Measurements from ENCODE around the gene RHOT2.

The RHOT2 gene

DNA sequence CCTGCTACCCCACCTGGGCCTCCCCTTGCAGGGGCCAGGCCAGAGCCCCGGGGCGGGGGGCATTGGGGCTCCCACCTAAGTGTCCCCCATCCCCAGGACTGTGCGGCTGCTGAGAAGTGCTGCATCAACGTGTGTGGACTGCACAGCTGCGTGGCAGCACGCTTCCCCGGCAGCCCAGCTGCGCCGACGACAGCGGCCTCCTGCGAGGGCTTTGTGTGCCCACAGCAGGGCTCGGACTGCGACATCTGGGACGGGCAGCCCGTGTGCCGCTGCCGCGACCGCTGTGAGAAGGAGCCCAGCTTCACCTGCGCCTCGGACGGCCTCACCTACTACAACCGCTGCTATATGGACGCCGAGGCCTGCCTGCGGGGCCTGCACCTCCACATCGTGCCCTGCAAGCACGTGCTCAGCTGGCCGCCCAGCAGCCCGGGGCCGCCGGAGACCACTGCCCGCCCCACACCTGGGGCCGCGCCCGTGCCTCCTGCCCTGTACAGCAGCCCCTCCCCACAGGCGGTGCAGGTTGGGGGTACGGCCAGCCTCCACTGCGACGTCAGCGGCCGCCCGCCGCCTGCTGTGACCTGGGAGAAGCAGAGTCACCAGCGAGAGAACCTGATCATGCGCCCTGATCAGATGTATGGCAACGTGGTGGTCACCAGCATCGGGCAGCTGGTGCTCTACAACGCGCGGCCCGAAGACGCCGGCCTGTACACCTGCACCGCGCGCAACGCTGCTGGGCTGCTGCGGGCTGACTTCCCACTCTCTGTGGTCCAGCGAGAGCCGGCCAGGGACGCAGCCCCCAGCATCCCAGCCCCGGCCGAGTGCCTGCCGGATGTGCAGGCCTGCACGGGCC lies 35.2 kb upstream of the RHOT2 start:
- DNase-seq (ENCODE audit: low spot score) = no peak

- DNase-seq (ENCODE audit: low spot score) = no peak
Measured at GRCh38 chr16:633336-634050, 34.4 kb upstream of the RHOT2 start.

- DNase-seq (ENCODE audit: low spot score) = no peak
Measured at GRCh38 chr16:634051-634670, 33.8 kb upstream of the RHOT2 start.

- DNase-seq (ENCODE audit: low spot score) = no peak
Measured at GRCh38 chr16:634996-635395, 32.9 kb upstream of the RHOT2 start.

GRCh38 chr16:635573-636205 lies 32.2 kb upstream of the RHOT2 start:
- no peak for DNase-seq (ENCODE audit: low spot score)

GRCh38 chr16:636206-637080 lies 31.5 kb upstream of the RHOT2 start, which contains the start of gene METTL26:
METTL26 (minus strand) TSS chr16:636305; CDS start chr16:636290, 15 bp downstream.
- peak; percentile 94 for DNase-seq (ENCODE audit: low spot score)

DNA sequence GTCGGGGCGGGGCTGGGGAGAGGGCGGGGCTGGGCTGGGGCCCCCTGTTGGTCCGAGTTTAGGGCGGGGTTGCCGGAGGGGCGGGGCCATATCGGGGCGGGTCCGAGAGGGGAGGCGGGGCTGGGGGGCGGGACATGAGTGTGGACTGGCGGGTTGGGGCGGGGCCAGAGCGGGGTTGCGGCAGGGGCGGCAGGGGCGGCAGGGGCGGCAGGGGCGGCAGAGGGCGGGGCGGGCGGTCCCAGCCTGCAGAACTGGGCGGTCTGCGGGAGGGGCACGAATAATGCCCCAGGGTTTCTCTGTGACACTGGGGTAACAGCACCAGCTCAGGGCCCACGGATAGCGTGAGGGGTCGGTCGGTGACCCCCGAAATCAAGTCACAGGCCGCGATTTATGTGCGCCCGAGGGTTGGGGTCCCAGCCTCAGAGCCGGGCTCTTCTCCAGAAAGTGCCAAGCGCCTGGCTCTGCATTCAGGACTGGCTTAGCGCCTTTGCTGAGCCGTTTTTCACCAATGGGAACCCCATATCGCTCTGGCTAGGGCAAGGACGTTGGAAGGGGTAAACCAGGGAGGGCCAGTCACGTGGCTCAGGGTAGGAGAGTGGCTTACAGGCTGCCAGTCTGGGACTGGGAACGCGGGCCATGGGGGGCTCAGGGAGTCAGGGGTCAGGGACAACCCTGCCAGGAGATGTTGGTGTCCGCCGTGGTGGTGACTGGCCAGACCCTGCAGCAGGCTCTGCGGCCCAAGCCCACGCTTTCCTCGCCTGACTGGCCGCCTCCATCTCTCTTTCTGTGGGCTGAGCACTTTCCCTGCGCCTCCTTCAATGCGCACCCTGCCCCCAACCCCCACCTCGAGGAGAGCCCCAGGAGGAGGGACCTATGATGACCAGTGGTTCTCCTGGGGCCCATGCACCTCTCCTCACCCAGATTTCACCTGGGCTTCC lies 30.6 kb upstream of the RHOT2 start:
- peak; percentile 99 for DNase-seq (ENCODE audit: low spot score)

DNA sequence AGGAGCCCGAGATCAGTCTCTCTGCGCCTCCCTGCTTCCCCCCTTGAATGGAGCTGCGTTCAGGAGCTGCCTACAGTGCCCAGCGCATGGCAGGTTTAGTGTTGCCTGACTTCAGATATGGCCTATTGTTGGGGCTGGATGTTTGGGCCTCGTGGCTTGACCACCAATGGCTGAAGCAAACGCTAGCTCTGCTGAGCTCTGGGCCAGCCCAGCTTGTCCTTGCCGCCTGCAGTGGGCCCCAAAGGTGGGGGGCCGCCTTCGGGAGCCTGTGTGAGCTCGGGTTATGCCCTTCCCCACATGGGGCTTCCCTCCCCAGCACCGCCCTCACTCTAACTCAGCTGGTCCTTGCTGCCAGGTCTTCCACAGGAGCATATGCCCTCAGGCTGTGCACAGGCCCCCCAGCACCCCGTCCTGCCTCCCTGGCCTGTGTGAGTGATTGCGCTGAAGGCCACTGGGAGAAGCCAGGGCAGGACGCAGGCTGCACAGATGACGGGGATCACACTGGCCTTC lies 29.8 kb upstream of the RHOT2 start:
- no peak for DNase-seq (ENCODE audit: low spot score)

GRCh38 chr16:638836-639235 lies 29.1 kb upstream of the RHOT2 start:
- no peak for DNase-seq (ENCODE audit: low spot score)

DNA sequence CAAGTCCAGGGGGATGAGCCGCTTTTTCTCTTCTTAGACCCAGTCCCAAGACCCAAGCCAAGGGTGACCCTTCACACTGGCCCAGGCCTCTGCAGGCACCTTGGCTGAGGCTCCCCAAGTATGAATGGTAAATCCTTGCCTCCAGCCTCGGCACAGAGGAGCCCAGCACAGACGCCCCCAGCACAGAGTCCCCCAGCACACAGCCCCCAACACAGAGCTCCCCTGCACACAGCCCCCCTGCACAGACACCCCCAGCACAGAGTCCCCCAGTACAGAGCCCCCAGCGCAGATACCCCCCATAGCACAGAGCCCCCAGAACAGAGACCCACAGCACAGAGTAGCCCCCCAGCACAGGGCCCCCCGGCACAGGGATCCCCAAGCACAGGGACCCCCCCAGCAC lies 27.3 kb upstream of the RHOT2 start:
- no peak for DNase-seq (ENCODE audit: low spot score)

GRCh38 chr16:641326-642188 lies 26.4 kb upstream of the RHOT2 start, which contains the start of gene MCRIP2:
MCRIP2 (plus strand) TSS chr16:641828; CDS start chr16:641992, 164 bp downstream.
- DNase-seq (ENCODE audit: low spot score) = peak; percentile 93

DNA sequence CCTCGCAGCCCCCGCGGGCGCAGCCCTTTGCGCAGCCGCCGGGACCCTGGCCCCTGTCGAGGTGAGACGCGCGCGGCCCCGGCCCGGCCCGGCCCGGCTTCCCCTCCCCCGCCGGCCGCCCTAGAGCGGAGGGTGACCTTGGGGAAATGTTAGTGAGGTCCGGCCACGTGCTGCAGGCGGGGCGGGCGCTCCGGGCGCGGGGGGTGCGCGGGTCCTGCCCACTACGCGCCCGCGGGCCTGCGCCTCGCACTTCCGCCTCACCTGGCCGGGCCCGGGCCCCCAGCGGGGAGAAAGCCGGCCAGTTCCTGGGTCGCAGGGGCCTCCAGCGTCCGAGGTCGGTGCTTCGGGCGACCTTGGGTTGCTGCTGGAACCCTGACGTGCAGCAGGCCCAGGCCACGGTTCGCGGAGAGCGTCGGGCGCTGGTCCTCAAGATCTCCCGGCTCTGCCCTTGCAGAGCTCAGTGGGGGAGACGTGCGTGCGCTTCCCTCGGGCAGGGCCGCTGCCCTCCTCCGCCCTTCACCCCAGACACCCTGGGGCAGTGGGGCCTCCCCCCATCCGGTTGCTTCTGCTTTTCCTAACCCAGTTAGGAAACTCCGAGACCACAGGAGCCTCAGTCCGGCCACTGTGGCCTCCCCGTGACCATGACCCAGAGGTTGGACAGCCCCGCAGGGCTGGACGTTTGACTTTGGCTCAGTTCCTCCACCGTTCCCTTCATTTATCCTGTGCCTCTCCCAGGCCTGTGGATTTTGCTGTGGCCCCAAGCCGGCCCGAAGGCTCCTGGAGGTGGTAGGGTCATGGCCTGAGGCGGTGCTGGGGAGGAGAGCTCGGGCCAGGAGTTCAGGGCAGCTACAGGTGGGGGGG lies 25.5 kb upstream of the RHOT2 start:
- DNase-seq (ENCODE audit: low spot score) = peak; percentile 45

DNA sequence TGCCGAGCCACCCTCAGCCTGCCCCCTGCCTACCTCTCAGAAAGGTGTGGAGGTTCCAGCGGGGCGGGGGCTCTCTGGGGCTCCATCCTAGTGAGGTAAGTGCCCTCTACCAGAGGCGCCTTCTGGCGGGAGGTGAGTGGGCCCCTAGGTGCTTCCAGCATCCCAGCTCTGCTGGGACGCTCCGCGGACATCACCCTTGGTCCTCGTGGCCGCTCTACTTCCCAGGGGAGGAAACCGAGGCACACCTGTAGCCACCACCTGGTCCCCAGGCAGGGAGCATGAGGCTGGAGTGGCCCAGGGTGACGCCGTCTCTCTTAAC lies 24.9 kb upstream of the RHOT2 start:
- DNase-seq (ENCODE audit: low spot score) = no peak

GRCh38 chr16:644556-644955 lies 23.4 kb upstream of the RHOT2 start:
- no peak for DNase-seq (ENCODE audit: low spot score)

DNA sequence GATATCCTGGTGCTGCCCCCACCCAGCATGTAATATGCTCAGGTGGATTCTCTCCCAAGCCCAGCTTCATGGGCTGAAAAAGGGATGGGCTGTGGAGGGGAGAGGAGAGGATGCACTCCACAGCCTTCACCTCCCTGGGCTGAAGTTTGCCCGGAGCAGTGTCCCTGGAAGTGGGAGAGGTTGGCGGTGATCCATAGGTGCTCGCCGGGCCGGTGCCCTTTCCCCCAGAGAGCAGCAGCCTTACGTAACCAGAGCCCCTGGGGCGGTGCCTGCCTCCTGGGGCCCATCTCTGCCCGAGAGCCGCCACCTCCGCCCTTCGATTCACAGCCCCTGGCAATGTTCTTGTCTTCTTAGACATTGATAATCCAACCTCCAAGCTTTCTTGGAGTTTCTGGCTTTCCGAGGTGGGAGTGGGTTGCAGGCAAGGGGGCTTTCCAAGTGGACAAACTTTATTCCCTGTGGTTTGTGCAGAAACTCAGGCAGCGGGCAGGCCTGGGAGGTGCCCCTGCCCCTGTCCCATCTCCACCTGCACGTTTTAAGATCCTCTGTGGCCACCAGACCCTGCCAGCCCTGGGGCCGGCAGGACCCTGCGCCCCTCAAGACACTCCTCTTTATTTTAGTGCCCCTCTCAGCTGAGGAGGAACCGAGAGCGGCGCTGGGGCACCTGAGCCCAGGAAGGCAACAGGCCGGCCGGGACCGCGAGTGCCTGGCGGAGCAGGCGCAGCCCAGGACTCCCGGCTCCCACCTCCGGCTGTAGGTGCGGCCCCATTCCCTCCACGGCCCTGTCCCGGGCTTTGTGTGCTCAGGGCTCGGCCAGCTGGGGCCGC lies 21.9 kb upstream of the RHOT2 start:
- no peak for DNase-seq (ENCODE audit: low spot score)

GRCh38 chr16:646679-647172 lies 21.2 kb upstream of the RHOT2 start:
- no peak for DNase-seq (ENCODE audit: low spot score)
